Measurements from ENCODE around the gene TMEM143. TPM values are rescaled to one million over a fixed set of nuclear protein-coding genes. Genes with fewer than 3 reads are reported as not detected.

TMEM143 gene
- total RNA-seq, 4 donors from 2014 or later: 2.8 to 13.1 (median 6.6) TPM

GRCh38 chr19:48367855-48368254 lies 4.1 kb upstream of the TMEM143 start:
- Histone ChIP-seq H3K36me3 (no peaks in the 10 kb centered on the region), H3K4me3 (no peak overlapping the region), H3K4me1 (peaks cover 0 to 14% (median 5%) of the 10 kb centered on the region in 3 donors), H3K27me3 (no peaks in the 10 kb centered on the region), H3K27ac (no peak overlapping the region), H3K9me3 (no peaks in the 10 kb centered on the region)
- ATAC-seq: no peak
- TF ChIP-seq CTCF (IDR thresholded peaks at IDR 0.05) (no peak), POLR2A (IDR thresholded peaks at IDR 0.05) (no peak), EP300 (IDR thresholded peaks at IDR 0.05) (no peak), POLR2AphosphoS5 (IDR thresholded peaks at IDR 0.05) (no peak)
- 47 to 70% methylated on average over 3 of the region's 5 CpGs for WGBS, 2 donors (ENCODE audit: low coverage in 1 of 2)

GRCh38 chr19:48365602-48366001 lies 1.9 kb upstream of the TMEM143 start:
- no CpG with 5 or more reads among the region's 11 CpGs for WGBS, 2 donors (ENCODE audit: low coverage in 1 of 2)
- peaks cover 0 to 19% (median 5%) of the 10 kb centered on the region in 3 donors for H3K4me1 ChIP-seq
- H3K4me3 ChIP-seq: no peak overlapping the region
- TF ChIP-seq POLR2AphosphoS5 (IDR thresholded peaks at IDR 0.05) (no peak), CTCF (IDR thresholded peaks at IDR 0.05) (no peak), POLR2A (IDR thresholded peaks at IDR 0.05) (no peak), EP300 (IDR thresholded peaks at IDR 0.05) (no peak)
- no peak overlapping the region for H3K27ac ChIP-seq
- H3K36me3 ChIP-seq: no peaks in the 10 kb centered on the region
- ATAC-seq: no peak
- H3K27me3 ChIP-seq: no peaks in the 10 kb centered on the region
- no peaks in the 10 kb centered on the region for H3K9me3 ChIP-seq

GRCh38 chr19:48364598-48365348 lies 1.0 kb upstream of the TMEM143 start:
- Histone ChIP-seq H3K9me3 (no peaks in the 10 kb centered on the region), H3K4me1 (peaks cover 0 to 19% (median 5%) of the 10 kb centered on the region in 3 donors), H3K27ac (peak overlapping the region in 3 of 4 donors; percentile 91 to 96 (median 96)), H3K36me3 (peaks cover 0 to 6% of the 10 kb centered on the region in 2 donors), H3K4me3 (peak overlapping the region in 1 of 2 donors; percentile 72), H3K27me3 (no peaks in the 10 kb centered on the region)
- TF ChIP-seq POLR2AphosphoS5 (IDR thresholded peaks at IDR 0.05) (no peak), POLR2A (IDR thresholded peaks at IDR 0.05) (no peak), EP300 (IDR thresholded peaks at IDR 0.05) (no peak), CTCF (IDR thresholded peaks at IDR 0.05) (no peak)
- ATAC-seq: no peak
- 61 to 83% methylated on average over 1 to 9 of the region's 10 CpGs for WGBS, 2 donors (ENCODE audit: low coverage in 1 of 2)

- Histone ChIP-seq H3K4me1 (peaks cover 0 to 19% (median 5%) of the 10 kb centered on the region in 3 donors), H3K4me3 (peak overlapping the region; percentile 56 to 72), H3K9me3 (no peaks in the 10 kb centered on the region), H3K27ac (peak overlapping the region; percentile 91 to 96 (median 96)), H3K27me3 (no peaks in the 10 kb centered on the region), H3K36me3 (peaks cover 0 to 16% of the 10 kb centered on the region in 2 donors)
- 0% methylated on average over 7 of the region's 10 CpGs; no CpG with 5 or more reads in 1 of the 2 donors for WGBS, 2 donors (ENCODE audit: low coverage in 1 of 2)
- ATAC-seq: peak; percentile 3
- TF ChIP-seq POLR2A (IDR thresholded peaks at IDR 0.05): no peak
- TF ChIP-seq EP300 (IDR thresholded peaks at IDR 0.05): no peak
- no peak for TF ChIP-seq CTCF (IDR thresholded peaks at IDR 0.05)
- no peak for TF ChIP-seq POLR2AphosphoS5 (IDR thresholded peaks at IDR 0.05)
These were observed 285 bp downstream of the TMEM143 start for GRCh38 chr19:48363500-48363809.
